HepG2 (cell line): ENCODE measurements around the gene VPS52. TPM values are rescaled to one million over a fixed set of nuclear protein-coding genes. Genes with fewer than 3 reads are reported as not detected.

Experiments
- CCAR2 ChIP-seq: fragments of 200-400 bp; formaldehyde crosslinking; optimal IDR thresholded peaks from 2 replicates; pipeline ENCODE3; 2018; ENCODE audit warnings: low read depth, mild to moderate bottlenecking, low read length, moderate library complexity
- CENPT ChIP-seq: sonication (generic); formaldehyde crosslinking; IDR thresholded peaks from 2 replicates; pipeline ENCODE4 v1.8.0; 2022; ENCODE audit warnings: low read depth, mild to moderate bottlenecking, moderate library complexity, missing genetic modification reagents
- CENPX ChIP-seq: sonication (generic); formaldehyde crosslinking; IDR thresholded peaks from 2 replicates; pipeline ENCODE4 v1.9.0; 2021; ENCODE audit warnings: mild to moderate bottlenecking, missing genetic modification reagents, moderate library complexity
- CREB1 ChIP-seq, 2 experiments: fragments of 450-650 bp in 1 of 2; IDR thresholded peaks; 2 replicates each; pipeline ENCODE4 v1.6.1; 2016 to 2017; ENCODE audit warnings: control low read depth in 1 of 2, mild to moderate bottlenecking in 1 of 2, missing compliant biosample characterization in 1 of 2, missing genetic modification characterization in 1 of 2
- KAT8 ChIP-seq: IDR thresholded peaks from 2 replicates; pipeline ENCODE4 v1.6.1; 2016; ENCODE audit warnings: missing genetic modification reagents, missing compliant biosample characterization
- KLF11 ChIP-seq: IDR thresholded peaks from 2 replicates; pipeline ENCODE4 v1.6.1; 2016; ENCODE audit warnings: missing compliant biosample characterization
- MEIS1 ChIP-seq: sonication (generic); formaldehyde crosslinking; IDR thresholded peaks from 2 replicates; pipeline ENCODE4 v1.9.0; 2021; ENCODE audit warnings: mild to moderate bottlenecking, missing genetic modification reagents, moderate library complexity, borderline replicate concordance
- NFYC ChIP-seq: IDR thresholded peaks from 2 replicates; pipeline ENCODE4 v1.6.1; 2016; ENCODE audit warnings: missing genetic modification reagents, missing compliant biosample characterization
- SP4 ChIP-seq: sonication (generic); formaldehyde crosslinking; IDR thresholded peaks from 2 replicates; pipeline ENCODE4 v1.8.1; 2023; ENCODE audit warnings: mild to moderate bottlenecking, missing genetic modification reagents
- SRSF1 ChIP-seq: fragments of 200-400 bp; formaldehyde crosslinking; optimal IDR thresholded peaks from 2 replicates; pipeline ENCODE3; 2017; ENCODE audit warnings: mild to moderate bottlenecking, low read depth, low read length, moderate library complexity
- TAF1 ChIP-seq: sonication (generic); formaldehyde crosslinking; IDR thresholded peaks from 2 replicates; pipeline ENCODE4 v1.4.0; 2020; ENCODE audit warnings: missing genetic modification reagents
- TGIF2 ChIP-seq: IDR thresholded peaks from 2 replicates; pipeline ENCODE4 v1.6.1; 2016; ENCODE audit warnings: control low read depth, missing compliant biosample characterization
- ZNF10 ChIP-seq: sonication (generic); formaldehyde crosslinking; IDR thresholded peaks from 2 replicates; pipeline ENCODE4 v1.4.0; 2020; ENCODE audit warnings: mild to moderate bottlenecking, low read depth, missing genetic modification reagents, borderline replicate concordance
- ZNF230 ChIP-seq: sonication (generic); formaldehyde crosslinking; IDR thresholded peaks from 2 replicates; pipeline ENCODE4 v1.4.0; 2020; ENCODE audit warnings: mild to moderate bottlenecking, missing genetic modification reagents
- ZNF737 ChIP-seq: sonication (generic); formaldehyde crosslinking; IDR thresholded peaks from 2 replicates; pipeline ENCODE4 v1.5.0; 2020; ENCODE audit warnings: missing genetic modification reagents, mild to moderate bottlenecking, borderline replicate concordance
- polyA plus RNA-seq, 8 experiments: library from polyadenylated mRNA; depleted of rRNA in 3 of 8; stranded (reverse) in 7 of 8; unstranded in 1 of 8; fragments of >200 nt; fragmentation: Illumina TruSeq in 4 of 8; extraction: Trizol in 4 of 8; gene quantifications; 2 replicates each; pipeline versions ENCODE4 v1.2.1 to v1.2.3, GENCODE V29; 2011 to 2016; ENCODE audit warnings: low read depth in 4 of 8, missing spikeins in 1 of 8, mixed read lengths in 1 of 8; ENCODE audit not compliant: insufficient read depth in 1 of 8
- total RNA-seq, 5 experiments: library from RNA; depleted of rRNA; stranded (reverse); fragments of >200 nt; fragmentation: Illumina TruSeq; extraction: Trizol; gene quantifications; 2 replicates each; pipeline ENCODE4 v1.2.3, GENCODE V29; 2016; ENCODE audit warnings: low read depth in 1 of 5
- TF ChIP-seq, protein P1 (sequence below): sonication (generic); formaldehyde crosslinking; IDR thresholded peaks from 2 replicates; pipeline ENCODE4 v1.8.1; 2023; ENCODE audit warnings: missing genetic modification reagents, mild to moderate bottlenecking, borderline replicate concordance
- TF ChIP-seq, protein P2 (sequence below): sonication (generic); formaldehyde crosslinking; IDR thresholded peaks from 2 replicates; pipeline ENCODE4 v1.4.0; 2020; ENCODE audit warnings: low read depth, mild to moderate bottlenecking, missing genetic modification reagents
- TF ChIP-seq, protein P3 (sequence below): sonication (generic); formaldehyde crosslinking; conservative IDR thresholded peaks from 2 replicates; pipeline ENCODE4 v1.4.0; 2020; ENCODE audit warnings: missing genetic modification reagents

The VPS52 gene
- total and polyA plus RNA-seq, 2 of the 13 experiments (the other 11 are each of a cell fraction or from before 2014, with no cell fraction given) = 48.9 to 85.5 TPM

DNA sequence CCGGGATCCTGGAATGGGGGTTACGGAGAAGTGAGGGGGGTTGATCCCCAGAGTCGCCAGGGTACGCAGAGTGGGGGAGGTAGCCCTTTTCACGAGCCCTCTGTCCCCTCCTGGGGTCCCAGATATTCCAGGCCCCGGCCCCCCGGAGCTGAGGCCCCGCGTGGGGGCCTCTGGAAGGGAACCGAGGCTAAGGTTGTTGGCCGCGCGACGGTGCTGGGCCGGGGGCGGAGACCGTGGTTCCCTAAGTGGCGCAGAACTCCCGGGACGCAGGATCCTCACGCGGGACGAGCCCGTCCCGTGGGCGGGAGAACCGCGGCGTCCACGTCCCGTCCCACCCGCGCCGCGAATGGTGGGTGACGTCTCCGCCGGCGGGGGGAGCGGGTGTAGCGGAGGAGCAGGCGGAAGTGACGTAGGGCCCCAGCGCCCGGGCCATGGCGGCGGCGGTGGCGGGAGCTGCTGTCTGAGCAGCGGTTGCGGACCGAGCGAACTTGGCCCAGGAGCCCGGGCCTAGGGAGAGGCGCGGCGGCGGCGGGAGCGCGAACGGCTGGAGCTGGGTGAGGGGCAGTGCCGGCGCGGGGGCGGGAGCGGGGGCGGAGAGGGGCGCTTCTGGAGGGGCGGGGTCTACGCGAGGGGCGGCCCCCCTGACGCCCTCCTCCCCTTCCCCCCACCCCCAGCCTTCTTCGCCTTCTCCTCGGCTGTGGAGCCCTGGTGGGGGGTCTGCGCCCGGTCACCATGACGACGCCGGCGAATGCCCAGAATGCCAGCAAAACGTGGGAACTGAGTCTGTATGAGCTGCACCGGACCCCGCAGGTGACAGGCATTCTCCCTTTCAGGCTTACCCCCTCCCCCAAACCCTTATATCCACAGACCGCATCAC lies 63.3 kb downstream of the VPS52 start, which contains the start of gene RING1 (continued):
- TF ChIP-seq TGIF2 (CRISPR knock-in tag) (peak; percentile 85), KLF11 (CRISPR knock-in tag) (no peak), KAT8 (CRISPR knock-in tag) (peak; percentile 82), TAF1 (CRISPR knock-in tag) (peak; percentile 89), CENPT (peak; percentile 66; the same call in 1 of the 2 replicates), CCAR2 (no peak), CREB1 (IDR thresholded peaks at IDR 0.05) (peak; percentile 96), CREB1 (CRISPR knock-in tag; IDR thresholded peaks at IDR 0.05) (no peak), ZNF10 (no peak), ZNF737 (CRISPR knock-in tag) (no peak), MEIS1 (no peak; the same call in 1 of the 2 replicates), SRSF1 (peak; percentile 82), NFYC (CRISPR knock-in tag) (peak; percentile 37; the same call in 1 of the 2 replicates), CENPX (CRISPR knock-in tag) (no peak), ZNF230 (CRISPR knock-in tag) (peak; percentile 90; the same call in 1 of the 2 replicates), SP4 (CRISPR knock-in tag) (peak; percentile 86)
- TF ChIP-seq, protein P1, sequence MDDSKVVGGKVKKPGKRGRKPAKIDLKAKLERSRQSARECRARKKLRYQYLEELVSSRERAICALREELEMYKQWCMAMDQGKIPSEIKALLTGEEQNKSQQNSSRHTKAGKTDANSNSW (CRISPR knock-in tag) = 0 out of 2 replicates have a peak, but pooled peaks have one; percentile 18
- TF ChIP-seq, protein P2, sequence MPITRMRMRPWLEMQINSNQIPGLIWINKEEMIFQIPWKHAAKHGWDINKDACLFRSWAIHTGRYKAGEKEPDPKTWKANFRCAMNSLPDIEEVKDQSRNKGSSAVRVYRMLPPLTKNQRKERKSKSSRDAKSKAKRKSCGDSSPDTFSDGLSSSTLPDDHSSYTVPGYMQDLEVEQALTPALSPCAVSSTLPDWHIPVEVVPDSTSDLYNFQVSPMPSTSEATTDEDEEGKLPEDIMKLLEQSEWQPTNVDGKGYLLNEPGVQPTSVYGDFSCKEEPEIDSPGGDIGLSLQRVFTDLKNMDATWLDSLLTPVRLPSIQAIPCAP = no peak
- TF ChIP-seq, protein P3, sequence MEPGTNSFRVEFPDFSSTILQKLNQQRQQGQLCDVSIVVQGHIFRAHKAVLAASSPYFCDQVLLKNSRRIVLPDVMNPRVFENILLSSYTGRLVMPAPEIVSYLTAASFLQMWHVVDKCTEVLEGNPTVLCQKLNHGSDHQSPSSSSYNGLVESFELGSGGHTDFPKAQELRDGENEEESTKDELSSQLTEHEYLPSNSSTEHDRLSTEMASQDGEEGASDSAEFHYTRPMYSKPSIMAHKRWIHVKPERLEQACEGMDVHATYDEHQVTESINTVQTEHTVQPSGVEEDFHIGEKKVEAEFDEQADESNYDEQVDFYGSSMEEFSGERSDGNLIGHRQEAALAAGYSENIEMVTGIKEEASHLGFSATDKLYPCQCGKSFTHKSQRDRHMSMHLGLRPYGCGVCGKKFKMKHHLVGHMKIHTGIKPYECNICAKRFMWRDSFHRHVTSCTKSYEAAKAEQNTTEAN (CRISPR knock-in tag) = peak; percentile 72; the same call in 1 of the 2 replicates
